ENCODE results near the gene SEC61B. TPM values are rescaled to one million over a fixed set of nuclear protein-coding genes. Genes with fewer than 3 reads are reported as not detected.

SEC61B gene
- total and polyA plus RNA-seq, 10 of the 15 experiments (the other 5 are each of a cell fraction or from before 2014, with no cell fraction given), result 108 to 747 (median 301) TPM

DNA sequence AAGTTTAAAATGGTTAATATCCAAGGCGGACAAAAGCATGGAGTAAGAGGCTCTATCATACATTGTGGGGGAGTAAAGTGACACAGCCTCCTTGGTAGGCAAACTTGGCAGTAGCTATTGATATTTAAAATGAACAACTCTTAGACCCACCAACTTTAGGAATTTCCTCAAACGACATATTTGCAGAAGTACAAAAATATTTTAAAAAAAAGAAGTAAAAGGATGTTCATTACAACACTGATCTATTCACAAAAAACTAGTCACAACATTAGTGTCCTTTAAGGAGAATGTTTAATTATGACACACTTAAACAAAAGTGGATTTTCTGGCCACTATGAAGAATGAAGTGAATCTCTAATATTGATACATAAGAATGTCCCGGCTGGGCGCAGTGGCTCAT lies 2.1 kb upstream of the SEC61B start:
- Histone ChIP-seq H3K4me1 (ENCODE audit: control insufficient read depth, insufficient read depth, low read length) (peaks cover 7% of the 10 kb centered on the region), H3K27me3 (replicated peaks in 1 of 2; ENCODE audit: control insufficient read depth in 2 of 2, insufficient read depth in 2 of 2, low read length in 1 of 2) (no peaks in the 10 kb centered on the region), H3K4me2 (ENCODE audit: control insufficient read depth, insufficient read depth) (peak overlapping the region; percentile 28), H3K4me3 (peak overlapping the region; percentile 62), H3K9me3 (replicated peaks; ENCODE audit: control insufficient read depth, insufficient read depth, low read length) (no peaks in the 10 kb centered on the region), H3K79me2 (ENCODE audit: control insufficient read depth, insufficient read depth, low read length) (peaks cover 77% of the 10 kb centered on the region), H3K36me3 (ENCODE audit: control insufficient read depth in 2 of 2, insufficient read depth in 2 of 2, low read length in 1 of 2) (peaks cover 0 to 4% of the 10 kb centered on the region in 2 experiments; a peak in 1 of 4 replicates), H3K27ac (ENCODE audit: control insufficient read depth, insufficient read depth) (no peak overlapping the region), H2AFZ (ENCODE audit: control insufficient read depth, low read depth, low read length) (no peak overlapping the region), H4K20me1 (ENCODE audit: control insufficient read depth, insufficient read depth) (no peaks in the 10 kb centered on the region; the same call in 1 of the 2 replicates), H3K9ac (ENCODE audit: control insufficient read depth, insufficient read depth, low read length) (peak overlapping the region; percentile 92; the same call in 1 of the 2 replicates)
- ChIA-PET CTCF (interaction anchor here (0.8 to 8.4 kb wide), 10 partner anchors 12 to 1000 kb away, joined by 3 to 106 read pairs (median 4); no protein-coding TSS in a partner anchor), SMC1A (ENCODE audit: uncharacterized antibody, unreplicated experiment) (interaction anchor here (0.6 to 14.7 kb wide), 11 partner anchors 8 to 294 kb away, joined by 3 to 189 read pairs (median 5); no protein-coding TSS in a partner anchor), RAD21 (ENCODE audit: unreplicated experiment) (interaction anchor here (1.4 to 10.5 kb wide), 4 partner anchors 12 to 57 kb away, joined by 6 to 121 read pairs (median 8); no protein-coding TSS in a partner anchor), POLR2A (interaction anchor here (1.1 to 6.3 kb wide), 3 partner anchors 13 to 35 kb away, joined by 7 to 51 read pairs (median 20); no protein-coding TSS in a partner anchor)
- TF ChIP-seq, protein P1, sequence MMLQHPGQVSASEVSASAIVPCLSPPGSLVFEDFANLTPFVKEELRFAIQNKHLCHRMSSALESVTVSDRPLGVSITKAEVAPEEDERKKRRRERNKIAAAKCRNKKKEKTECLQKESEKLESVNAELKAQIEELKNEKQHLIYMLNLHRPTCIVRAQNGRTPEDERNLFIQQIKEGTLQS (IDR thresholded peaks at IDR 0.05; ENCODE audit: borderline replicate concordance, extremely low read depth, low read depth, low read length), result no peak
- no peak for TF ChIP-seq NFYA (IDR thresholded peaks at IDR 0.05; ENCODE audit: borderline replicate concordance, low read depth, low read length)
- TF ChIP-seq SMARCA5 (IDR thresholded peaks at IDR 0.05), result no peak
- TF ChIP-seq, protein P2, sequence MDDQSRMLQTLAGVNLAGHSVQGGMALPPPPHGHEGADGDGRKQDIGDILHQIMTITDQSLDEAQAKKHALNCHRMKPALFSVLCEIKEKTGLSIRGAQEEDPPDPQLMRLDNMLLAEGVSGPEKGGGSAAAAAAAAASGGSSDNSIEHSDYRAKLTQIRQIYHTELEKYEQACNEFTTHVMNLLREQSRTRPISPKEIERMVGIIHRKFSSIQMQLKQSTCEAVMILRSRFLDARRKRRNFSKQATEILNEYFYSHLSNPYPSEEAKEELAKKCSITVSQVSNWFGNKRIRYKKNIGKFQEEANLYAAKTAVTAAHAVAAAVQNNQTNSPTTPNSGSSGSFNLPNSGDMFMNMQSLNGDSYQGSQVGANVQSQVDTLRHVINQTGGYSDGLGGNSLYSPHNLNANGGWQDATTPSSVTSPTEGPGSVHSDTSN (IDR thresholded peaks at IDR 0.05; ENCODE audit: insufficient replicate concordance, low read depth, low read length), result no peak
- no peak for TF ChIP-seq SMC3 (IDR thresholded peaks at IDR 0.05; ENCODE audit: borderline replicate concordance, low read length)
- TF ChIP-seq NRF1 (conservative IDR thresholded peaks at IDR 0.05; ENCODE audit: low read depth, low read length), result no peak
- no peak for TF ChIP-seq CBX3 (IDR thresholded peaks at IDR 0.05; ENCODE audit: borderline replicate concordance, low read depth)
- TF ChIP-seq, protein P3, sequence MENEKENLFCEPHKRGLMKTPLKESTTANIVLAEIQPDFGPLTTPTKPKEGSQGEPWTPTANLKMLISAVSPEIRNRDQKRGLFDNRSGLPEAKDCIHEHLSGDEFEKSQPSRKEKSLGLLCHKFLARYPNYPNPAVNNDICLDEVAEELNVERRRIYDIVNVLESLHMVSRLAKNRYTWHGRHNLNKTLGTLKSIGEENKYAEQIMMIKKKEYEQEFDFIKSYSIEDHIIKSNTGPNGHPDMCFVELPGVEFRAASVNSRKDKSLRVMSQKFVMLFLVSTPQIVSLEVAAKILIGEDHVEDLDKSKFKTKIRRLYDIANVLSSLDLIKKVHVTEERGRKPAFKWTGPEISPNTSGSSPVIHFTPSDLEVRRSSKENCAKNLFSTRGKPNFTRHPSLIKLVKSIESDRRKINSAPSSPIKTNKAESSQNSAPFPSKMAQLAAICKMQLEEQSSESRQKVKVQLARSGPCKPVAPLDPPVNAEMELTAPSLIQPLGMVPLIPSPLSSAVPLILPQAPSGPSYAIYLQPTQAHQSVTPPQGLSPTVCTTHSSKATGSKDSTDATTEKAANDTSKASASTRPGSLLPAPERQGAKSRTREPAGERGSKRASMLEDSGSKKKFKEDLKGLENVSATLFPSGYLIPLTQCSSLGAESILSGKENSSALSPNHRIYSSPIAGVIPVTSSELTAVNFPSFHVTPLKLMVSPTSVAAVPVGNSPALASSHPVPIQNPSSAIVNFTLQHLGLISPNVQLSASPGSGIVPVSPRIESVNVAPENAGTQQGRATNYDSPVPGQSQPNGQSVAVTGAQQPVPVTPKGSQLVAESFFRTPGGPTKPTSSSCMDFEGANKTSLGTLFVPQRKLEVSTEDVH (IDR thresholded peaks at IDR 0.05; ENCODE audit: low read depth, partially characterized antibody), result no peak
- TF ChIP-seq POLR2AphosphoS2 (IDR thresholded peaks at IDR 0.05; ENCODE audit: low read depth, low read length), result no peak
- TF ChIP-seq NFIC (IDR thresholded peaks at IDR 0.05; ENCODE audit: low read depth, low read length), result no peak
- TF ChIP-seq MTA2 (IDR thresholded peaks at IDR 0.05; ENCODE audit: low read depth), result no peak
- TF ChIP-seq TBL1XR1 (IDR thresholded peaks at IDR 0.05; ENCODE audit: low read depth, low read length), result no peak
- TF ChIP-seq ETV6 (conservative IDR thresholded peaks at IDR 0.05 in 1 of 2, IDR thresholded peaks at IDR 0.05 in 1 of 2; ENCODE audit: borderline replicate concordance in 1 of 2, low read depth in 1 of 2), result no peak
- TF ChIP-seq, protein P4, sequence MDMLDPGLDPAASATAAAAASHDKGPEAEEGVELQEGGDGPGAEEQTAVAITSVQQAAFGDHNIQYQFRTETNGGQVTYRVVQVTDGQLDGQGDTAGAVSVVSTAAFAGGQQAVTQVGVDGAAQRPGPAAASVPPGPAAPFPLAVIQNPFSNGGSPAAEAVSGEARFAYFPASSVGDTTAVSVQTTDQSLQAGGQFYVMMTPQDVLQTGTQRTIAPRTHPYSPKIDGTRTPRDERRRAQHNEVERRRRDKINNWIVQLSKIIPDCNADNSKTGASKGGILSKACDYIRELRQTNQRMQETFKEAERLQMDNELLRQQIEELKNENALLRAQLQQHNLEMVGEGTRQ (IDR thresholded peaks at IDR 0.05; ENCODE audit: borderline replicate concordance, low read depth, low read length), result no peak
- 47% methylated on average over 4 of the region's 4 CpGs for WGBS (ENCODE audit: insufficient coverage, insufficient replicate concordance, low lambda C conversion rate, missing lambda C conversion rate)
- intact Hi-C loops (cut with micrococcal nuclease; ENCODE audit: unreplicated experiment), result loop anchor here (2.0 to 5.0 kb wide), 2 partner anchors 19 to 602 kb away; partner anchors contain the start of gene NR4A3
- DNase-seq (ENCODE audit: low read depth, low spot score) (no peak), ATAC-seq (no peak), FAIRE-seq (no peak)
- no TSS peak for BruUV-seq (replicated peaks)
- in situ Hi-C loops (cut with MboI), result no loop called here

Measured in GM12878 (cell line).